Gastrocnemius medialis (tissue), 4 donors: ENCODE data around the gene CENPX. TPM values are rescaled to one million over a fixed set of nuclear protein-coding genes. Genes with fewer than 3 reads are reported as not detected.

Experiments used
- ATAC-seq, 2 donors: fragments of 150-250 bp; one replicate each; pipeline ENCODE4 v1.9.1; 2016
- DNase-seq, 2 donors: peaks; one replicate each; pipeline ENCODE4 v3.0.0-alpha.2; 2019
- H3K27ac ChIP-seq, 4 donors: fragments of 200-600 bp; sonication (generic); 1 replicate in 1 of 4; 2 replicates in 3 of 4; pipeline ENCODE4 v1.5.1; 2016 to 2018; ENCODE audit warnings: mild to moderate bottlenecking in 2 of 4, moderate library complexity in 1 of 4
- H3K27me3 ChIP-seq, 3 donors: fragments of 200-600 bp; sonication (generic) in 2 of 3; 1 replicate in 1 of 3; 2 replicates in 2 of 3; pipeline versions ENCODE4 v1.5.1 to v1.6.0; 2016 to 2019; ENCODE audit warnings: mild to moderate bottlenecking in 1 of 3, moderate library complexity in 1 of 3
- H3K36me3 ChIP-seq, 2 donors: fragments of 200-600 bp; sonication (generic) in 1 of 2; one replicate each; pipeline ENCODE4 v1.5.1; 2017 to 2018
- H3K4me1 ChIP-seq, 2 donors: fragments of 200-600 bp; sonication (generic) in 1 of 2; one replicate each; pipeline ENCODE4 v1.5.1; 2016 to 2017; ENCODE audit warnings: mild to moderate bottlenecking in 2 of 2
- H3K4me3 ChIP-seq, 4 donors: fragments of 200-600 bp; sonication (generic) in 3 of 4; 1 replicate in 1 of 4; 2 replicates in 3 of 4; pipeline ENCODE4 v1.5.1; 2016 to 2019; ENCODE audit warnings: mild to moderate bottlenecking in 2 of 4
- H3K9me3 ChIP-seq, 3 donors: fragments of 200-600 bp; sonication (generic) in 2 of 3; 1 replicate in 1 of 3; 2 replicates in 2 of 3; pipeline ENCODE4 v1.5.1; 2016 to 2019
- CTCF ChIP-seq, 5 experiments: fragments of 450-650 bp in 3 of 5; fragments of 200-600 bp in 2 of 5; sonication (generic) in 2 of 5; IDR thresholded peaks in 4 of 5; conservative IDR thresholded peaks in 1 of 5; 1 replicate in 4 of 5; 2 replicates in 1 of 5; pipeline ENCODE4 v1.5.1; 2016 to 2019; ENCODE audit warnings: antibody characterized with exemption in 5 of 5, mild to moderate bottlenecking in 3 of 5, moderate library complexity in 3 of 5
- POLR2A ChIP-seq, 2 donors: fragments of 450-650 bp; IDR thresholded peaks; one replicate each; pipeline ENCODE4 v1.6.1; 2017; ENCODE audit warnings: antibody characterized with exemption in 2 of 2, mild to moderate bottlenecking in 2 of 2, moderate library complexity in 2 of 2
- in situ Hi-C, 4 donors: fragments of 200-750 bp; cut with MboI; loops; one replicate each; pipeline versions ENCODE4 v1.15.0 to v1.8.0; 2017; ENCODE audit warnings: low sequenced_read_pairs in 4 of 4
- intact Hi-C: fragments of 100-400 bp; cut with DNase I; formaldehyde crosslinking; loops from one replicate; pipeline ENCODE4 v1.15.1; 2023; ENCODE audit warnings: low total_unique reads
- total RNA-seq, 4 donors: library from RNA; depleted of rRNA; stranded (reverse); fragments of >200 nt; gene quantifications; one replicate each; pipeline versions ENCODE4 v1.1.0 to v1.2.3, GENCODE V29; 2016

Gene CENPX
- total RNA-seq, 4 donors from 2014 or later, result 41.2 to 62.7 (median 57.0) TPM

- intact Hi-C loops (no loop called here), in situ Hi-C loops (loop anchor here in 1 of 4 donors (25.0 kb wide), 1 partner anchor 90 kb away; no protein-coding TSS in a partner anchor)
- Histone ChIP-seq H3K27ac (no peak overlapping the region), H3K9me3 (no peaks in the 10 kb centered on the region), H3K27me3 (no peaks in the 10 kb centered on the region), H3K4me3 (no peak overlapping the region), H3K36me3 (peaks cover 0 to 35% of the 10 kb centered on the region in 2 donors), H3K4me1 (peaks cover 11 to 15% of the 10 kb centered on the region in 2 donors)
- DNase-seq (no peak), ATAC-seq (no peak)
- TF ChIP-seq CTCF (IDR thresholded peaks at IDR 0.05 in 4 of 5, conservative IDR thresholded peaks at IDR 0.05 in 1 of 5) (no peak), POLR2A (IDR thresholded peaks at IDR 0.05) (no peak)
These were observed 24.7 kb upstream of the CENPX start for GRCh38 chr17:82047379-82047778.

GRCh38 chr17:82046903-82047302 lies 24.2 kb upstream of the CENPX start:
- no peak for TF ChIP-seq POLR2A (IDR thresholded peaks at IDR 0.05)
- TF ChIP-seq CTCF (IDR thresholded peaks at IDR 0.05 in 4 of 5, conservative IDR thresholded peaks at IDR 0.05 in 1 of 5), result no peak
- ATAC-seq (no peak), DNase-seq (no peak)
- H3K9me3 ChIP-seq, result no peaks in the 10 kb centered on the region
- H3K27me3 ChIP-seq, result no peaks in the 10 kb centered on the region
- intact Hi-C loops, result no loop called here
- in situ Hi-C loops, result loop anchor here in 1 of 4 donors (25.0 kb wide), 1 partner anchor 90 kb away; no protein-coding TSS in a partner anchor
- peaks cover 0 to 35% of the 10 kb centered on the region in 2 donors for H3K36me3 ChIP-seq
- H3K4me3 ChIP-seq, result no peak overlapping the region
- H3K27ac ChIP-seq, result no peak overlapping the region
- peaks cover 11 to 12% of the 10 kb centered on the region in 2 donors for H3K4me1 ChIP-seq

- in situ Hi-C loops (loop anchor here in 1 of 4 donors (25.0 kb wide), 1 partner anchor 91 kb away; no protein-coding TSS in a partner anchor), intact Hi-C loops (no loop called here)
- Histone ChIP-seq H3K36me3 (peaks cover 0 to 35% of the 10 kb centered on the region in 2 donors), H3K4me1 (peaks cover 11 to 12% of the 10 kb centered on the region in 2 donors), H3K4me3 (no peak overlapping the region), H3K9me3 (no peaks in the 10 kb centered on the region), H3K27me3 (no peaks in the 10 kb centered on the region), H3K27ac (no peak overlapping the region)
- no peak for TF ChIP-seq POLR2A (IDR thresholded peaks at IDR 0.05)
- no peak for TF ChIP-seq CTCF (IDR thresholded peaks at IDR 0.05 in 4 of 5, conservative IDR thresholded peaks at IDR 0.05 in 1 of 5)
- ATAC-seq (no peak), DNase-seq (no peak)
These were observed 23.3 kb upstream of the CENPX start for GRCh38 chr17:82045936-82046484.

- Histone ChIP-seq H3K36me3 (peaks cover 0 to 18% of the 10 kb centered on the region in 2 donors), H3K27ac (no peak overlapping the region), H3K4me1 (no peaks in the 10 kb centered on the region), H3K9me3 (no peaks in the 10 kb centered on the region), H3K4me3 (no peak overlapping the region), H3K27me3 (no peaks in the 10 kb centered on the region)
- intact Hi-C loops, result no loop called here
- no peak for ATAC-seq
- DNase-seq, result no peak
- in situ Hi-C loops, result loop anchor here in 1 of 4 donors (25.0 kb wide), 1 partner anchor 94 kb away; no protein-coding TSS in a partner anchor
- TF ChIP-seq POLR2A (IDR thresholded peaks at IDR 0.05) (no peak), CTCF (IDR thresholded peaks at IDR 0.05 in 4 of 5, conservative IDR thresholded peaks at IDR 0.05 in 1 of 5) (no peak)
These were observed 20.8 kb upstream of the CENPX start for GRCh38 chr17:82043507-82043906.
